ENCODE measurements around the gene NXPH3.

The NXPH3 gene

GRCh38 chr17:49631496-49631895 lies 55.8 kb downstream of the NXPH3 start:
- no peaks in the 10 kb centered on the region for H3K27me3 Mint-ChIP-seq
- peaks cover 32% of the 10 kb centered on the region for H3K36me3 Mint-ChIP-seq (ENCODE audit: low read depth)
- H3K27ac Mint-ChIP-seq: peak overlapping the region; percentile 8
- peaks cover 68% of the 10 kb centered on the region for H3K4me1 Mint-ChIP-seq (ENCODE audit: low read depth)
- no peaks in the 10 kb centered on the region for H3K9me3 Mint-ChIP-seq
- H3K4me3 Mint-ChIP-seq: no peak overlapping the region
- DNase-seq: no peak
